KMS-11 (cell line): ENCODE data around the gene CHST11.

Experiments used
- H2AFZ ChIP-seq: fragments of 200-600 bp; sonication (generic); 2 replicates; pipeline ENCODE4 v1.6.1; 2016; ENCODE audit warnings: antibody characterized with exemption, mixed run types, low read depth
- H3K27ac ChIP-seq: fragments of 200-600 bp; sonication (generic); 2 replicates; pipeline ENCODE4 v1.6.1; 2016; ENCODE audit warnings: mild to moderate bottlenecking, mixed run types
- H3K27me3 ChIP-seq: fragments of 200-600 bp; sonication (generic); 2 replicates; pipeline ENCODE4 v1.6.1; 2017; ENCODE audit warnings: mild to moderate bottlenecking, low read depth, mixed run types, moderate library complexity; ENCODE audit not compliant: insufficient read depth
- H3K36me3 ChIP-seq: fragments of 200-600 bp; sonication (generic); 2 replicates; pipeline ENCODE4 v1.6.1; 2017; ENCODE audit warnings: mild to moderate bottlenecking, mixed run types; ENCODE audit not compliant: insufficient read depth
- H3K4me1 ChIP-seq: fragments of 200-600 bp; sonication (generic); 2 replicates; pipeline ENCODE4 v1.6.1; 2016; ENCODE audit warnings: mild to moderate bottlenecking, low read depth, mixed run types; ENCODE audit not compliant: poor library complexity, severe bottlenecking
- H3K4me2 ChIP-seq: fragments of 200-600 bp; sonication (generic); 2 replicates; pipeline ENCODE4 v1.7.0; 2016; ENCODE audit warnings: mild to moderate bottlenecking, mixed run types
- H3K4me3 ChIP-seq: fragments of 200-600 bp; sonication (generic); IDR thresholded peaks from 2 replicates; pipeline ENCODE4 v1.6.1; 2017; ENCODE audit warnings: low read depth, low read length, mixed read lengths; ENCODE audit not compliant: insufficient read depth
- H3K79me2 ChIP-seq: fragments of 200-600 bp; sonication (generic); 2 replicates; pipeline ENCODE4 v1.6.1; 2016; ENCODE audit warnings: low read depth, mixed run types; ENCODE audit not compliant: insufficient read depth
- H3K9ac ChIP-seq: fragments of 200-600 bp; sonication (generic); 2 replicates; pipeline ENCODE4 v1.6.1; 2016; ENCODE audit warnings: mild to moderate bottlenecking, mixed run types
- H4K20me1 ChIP-seq: fragments of 200-600 bp; sonication (generic); 2 replicates; pipeline ENCODE4 v1.6.1; 2016; ENCODE audit warnings: mild to moderate bottlenecking, mixed run types; ENCODE audit not compliant: insufficient read depth
- CTCF ChIP-seq: fragments of 200-600 bp; sonication (generic); conservative IDR thresholded peaks from 2 replicates; pipeline ENCODE4 v1.6.1; 2017; ENCODE audit warnings: low read depth, mild to moderate bottlenecking, antibody characterized with exemption, low read length, moderate library complexity, mixed read lengths

The CHST11 gene

GRCh38 chr12:104600790-104601739 is 144.3 kb downstream of the CHST11 start:
- no peak for TF ChIP-seq CTCF
- Histone ChIP-seq H3K27me3 (no peaks in the 10 kb centered on the region), H3K36me3 (no peaks in the 10 kb centered on the region), H3K4me3 (no peak overlapping the region), H4K20me1 (no peaks in the 10 kb centered on the region), H3K4me2 (no peak overlapping the region), H3K27ac (no peak overlapping the region), H3K79me2 (no peaks in the 10 kb centered on the region), H3K4me1 (no peaks in the 10 kb centered on the region), H3K9ac (no peak overlapping the region), H2AFZ (no peak overlapping the region)

GRCh38 chr12:104602406-104602805 is 145.7 kb downstream of the CHST11 start:
- no peaks in the 10 kb centered on the region for H4K20me1 ChIP-seq
- TF ChIP-seq CTCF, result no peak
- no peaks in the 10 kb centered on the region for H3K36me3 ChIP-seq
- H3K4me2 ChIP-seq, result no peak overlapping the region
- H3K4me1 ChIP-seq, result no peaks in the 10 kb centered on the region
- no peak overlapping the region for H3K9ac ChIP-seq
- H3K27ac ChIP-seq, result no peak overlapping the region
- no peak overlapping the region for H3K4me3 ChIP-seq
- no peak overlapping the region for H2AFZ ChIP-seq
- no peaks in the 10 kb centered on the region for H3K79me2 ChIP-seq
- no peaks in the 10 kb centered on the region for H3K27me3 ChIP-seq

DNA sequence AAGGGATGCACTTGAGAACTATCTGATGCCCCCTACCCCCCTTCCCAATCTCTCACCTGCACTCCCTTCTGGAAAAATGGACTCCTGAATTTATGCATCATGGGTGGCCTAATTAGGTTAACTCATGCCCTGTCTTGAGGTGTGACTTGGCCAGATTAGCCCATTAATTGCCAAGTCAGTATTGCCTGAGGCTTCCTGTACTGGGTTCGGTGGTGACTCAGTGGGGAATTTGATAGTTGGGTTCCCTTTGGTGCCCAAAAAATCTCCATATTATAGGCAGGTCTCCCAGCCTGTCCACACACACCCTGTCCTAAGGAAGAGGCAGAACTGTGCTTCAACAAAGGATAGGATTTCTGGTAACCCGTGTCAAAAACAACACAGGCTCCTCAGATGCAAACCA is 146.1 kb downstream of the CHST11 start:
- H3K27me3 ChIP-seq, result no peaks in the 10 kb centered on the region
- H2AFZ ChIP-seq, result no peak overlapping the region
- no peak overlapping the region for H3K4me3 ChIP-seq
- H3K4me2 ChIP-seq, result no peak overlapping the region
- H3K4me1 ChIP-seq, result no peaks in the 10 kb centered on the region
- no peaks in the 10 kb centered on the region for H3K79me2 ChIP-seq
- TF ChIP-seq CTCF, result no peak
- H3K9ac ChIP-seq, result no peak overlapping the region
- H4K20me1 ChIP-seq, result no peaks in the 10 kb centered on the region
- H3K27ac ChIP-seq, result no peak overlapping the region
- H3K36me3 ChIP-seq, result no peaks in the 10 kb centered on the region

DNA sequence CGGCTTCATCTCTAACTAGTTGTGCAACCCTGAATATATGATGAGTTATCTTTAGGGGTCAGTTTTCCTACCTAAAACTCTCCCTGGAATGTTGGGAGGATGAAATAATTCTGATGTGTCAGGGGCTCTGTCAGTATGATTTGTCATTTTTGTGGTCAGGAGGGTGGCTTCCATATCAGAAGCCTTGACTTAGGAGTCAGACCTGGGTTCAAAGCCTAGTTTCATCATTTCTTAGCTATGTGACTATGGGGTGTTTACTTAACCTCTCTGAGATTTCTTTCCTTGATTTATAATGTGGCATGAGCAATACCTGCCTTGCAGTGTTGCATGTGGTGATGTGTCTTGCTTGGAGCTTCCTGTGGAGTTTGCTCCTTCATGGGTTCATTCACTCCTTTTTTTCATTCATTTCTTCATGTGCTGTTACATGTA is 146.8 kb downstream of the CHST11 start:
- Histone ChIP-seq H3K79me2 (no peaks in the 10 kb centered on the region), H3K27me3 (no peaks in the 10 kb centered on the region), H4K20me1 (no peaks in the 10 kb centered on the region), H3K9ac (no peak overlapping the region), H3K4me3 (no peak overlapping the region), H3K4me2 (no peak overlapping the region), H3K4me1 (no peaks in the 10 kb centered on the region), H3K36me3 (no peaks in the 10 kb centered on the region), H2AFZ (no peak overlapping the region), H3K27ac (no peak overlapping the region)
- no peak for TF ChIP-seq CTCF
